H1 (cell line): ENCODE results near the gene GALT. TPM values are rescaled to one million over a fixed set of nuclear protein-coding genes. Genes with fewer than 3 reads are reported as not detected.

ENCODE experiments used
- CTCF ChIA-PET: fragments of 300-600 bp; sonication (Branson Sonifier 250); formaldehyde crosslinking; loops from one replicate; lab custom pipeline; 2021; ENCODE audit not compliant: partially characterized antibody; lab: Charles Lee
- POLR2A ChIA-PET: fragments of 300-600 bp; sonication (Branson Sonifier 250); formaldehyde crosslinking; loops from one replicate; lab custom pipeline; 2021; ENCODE audit warnings: inconsistent platforms; ENCODE audit not compliant: partially characterized antibody; lab: Charles Lee
- DNase-seq, 2 experiments: peaks; one replicate each; pipeline versions ENCODE4 v3.0.0 to v3.0.0-alpha.2; 2010 to 2022; ENCODE audit warnings: low spot score in 2 of 2, low read depth in 1 of 2, mixed read lengths in 1 of 2
- FAIRE-seq: peaks from 2 replicates; lab custom pipeline; 2011; peaks lifted over from hg19 to GRCh38; lab: Jason Lieb, UNC
- H2AFZ ChIP-seq: 2 replicates; pipeline ENCODE4 v1.8.1; 2012; ENCODE audit warnings: low read length, inconsistent platforms
- H2AK5ac ChIP-seq: 2 replicates; pipeline ENCODE4 v1.6.1; 2013; ENCODE audit warnings: low read depth, low read length
- H2BK120ac ChIP-seq: replicated peaks from 2 replicates; pipeline ENCODE3; 2013; ENCODE audit warnings: low read depth, low read length, inconsistent platforms
- H2BK12ac ChIP-seq: 2 replicates; pipeline ENCODE4 v1.6.1; 2013; ENCODE audit warnings: low read depth, low read length
- H2BK15ac ChIP-seq: 2 replicates; pipeline ENCODE4 v1.6.1; 2013; ENCODE audit warnings: low read length
- H2BK20ac ChIP-seq: 2 replicates; pipeline ENCODE4 v1.6.1; 2013; ENCODE audit warnings: low read length
- H2BK5ac ChIP-seq: 2 replicates; pipeline ENCODE4 v1.6.1; 2013; ENCODE audit warnings: low read depth, low read length
- H3K14ac ChIP-seq: 2 replicates; pipeline ENCODE4 v1.6.1; 2013; ENCODE audit warnings: inconsistent platforms; ENCODE audit not compliant: insufficient read length
- H3K18ac ChIP-seq: 2 replicates; pipeline ENCODE4 v1.6.1; 2013; ENCODE audit warnings: low read length; ENCODE audit errors: extremely low read depth
- H3K23ac ChIP-seq: 2 replicates; pipeline ENCODE4 v1.6.1; 2013; ENCODE audit warnings: inconsistent platforms; ENCODE audit not compliant: insufficient read length
- H3K23me2 ChIP-seq: 2 replicates; pipeline ENCODE4 v1.6.1; 2013; ENCODE audit warnings: low read depth, low read length
- H3K27ac ChIP-seq: 2 replicates; pipeline ENCODE4 v1.6.1; 2011; ENCODE audit warnings: low read depth, low read length, inconsistent platforms
- H3K27me3 ChIP-seq, 4 experiments: replicated peaks in 1 of 4; 1 replicate in 1 of 4; 2 replicates in 3 of 4; pipeline versions ENCODE4 v1.6.1 to v1.8.1; 2011 to 2013; ENCODE audit warnings: low read length in 3 of 4, mild to moderate bottlenecking in 3 of 4, inconsistent platforms in 2 of 4, mixed read lengths in 2 of 4, moderate library complexity in 1 of 4; ENCODE audit not compliant: control insufficient read depth in 3 of 4, insufficient read depth in 3 of 4; ENCODE audit errors: extremely low read depth in 1 of 4
- H3K36me3 ChIP-seq, 4 experiments: 2 replicates each; pipeline versions ENCODE4 v1.6.1 to v1.8.1; 2011 to 2013; ENCODE audit warnings: mild to moderate bottlenecking in 4 of 4, low read length in 3 of 4, moderate library complexity in 2 of 4, control low read depth in 1 of 4, inconsistent platforms in 1 of 4; ENCODE audit not compliant: insufficient read depth in 4 of 4, control insufficient read depth in 2 of 4
- H3K4ac ChIP-seq: replicated peaks from 2 replicates; pipeline ENCODE3; 2013; ENCODE audit warnings: low read length, low read depth, mixed read lengths, inconsistent platforms; ENCODE audit not compliant: insufficient read length
- H3K4me1 ChIP-seq, 4 experiments: replicated peaks in 1 of 4; 1 replicate in 1 of 4; 2 replicates in 3 of 4; pipeline versions ENCODE4 v1.6.1 to v1.8.1; 2011 to 2013; ENCODE audit warnings: low read length in 3 of 4, inconsistent platforms in 2 of 4, mixed read lengths in 1 of 4; ENCODE audit not compliant: insufficient read depth in 4 of 4, control insufficient read depth in 3 of 4
- H3K4me2 ChIP-seq, 2 experiments: 2 replicates each; pipeline versions ENCODE4 v1.6.1 to v1.8.1; 2011 to 2013; ENCODE audit warnings: low read depth in 2 of 2, low read length in 2 of 2, control low read depth in 1 of 2, inconsistent platforms in 1 of 2, mild to moderate bottlenecking in 1 of 2; ENCODE audit not compliant: insufficient read depth in 1 of 2
- H3K4me3 ChIP-seq, 4 experiments: fragments of 200-600, 300-600 bp in 1 of 4; sonication (generic), shearing (Covaris generic), sonication (Bioruptor Twin) in 1 of 4; 2 replicates each; pipeline versions ENCODE4 v1.5.1 to v1.8.1; 2011 to 2016; ENCODE audit warnings: low read length in 4 of 4, low read depth in 3 of 4, control low read depth in 2 of 4, inconsistent platforms in 2 of 4, mild to moderate bottlenecking in 2 of 4, mixed read lengths in 1 of 4, moderate library complexity in 1 of 4; ENCODE audit not compliant: insufficient read depth in 2 of 4; ENCODE audit errors: extremely low read depth in 1 of 4
- H3K56ac ChIP-seq: replicated peaks from 2 replicates; pipeline ENCODE3; 2013; ENCODE audit warnings: low read depth, mild to moderate bottlenecking, mixed read lengths, low read length, inconsistent platforms; ENCODE audit not compliant: insufficient read length
- H3K79me1 ChIP-seq: 2 replicates; pipeline ENCODE4 v1.6.1; 2013; ENCODE audit warnings: low read depth, low read length, control low read depth
- H3K79me2 ChIP-seq, 2 experiments: 2 replicates each; pipeline versions ENCODE4 v1.6.1 to v1.8.1; 2012 to 2013; ENCODE audit warnings: low read length in 2 of 2, mild to moderate bottlenecking in 2 of 2, inconsistent platforms in 1 of 2; ENCODE audit not compliant: insufficient read depth in 2 of 2, control insufficient read depth in 1 of 2
- H3K9ac ChIP-seq, 4 experiments: replicated peaks in 1 of 4; 1 replicate in 1 of 4; 2 replicates in 3 of 4; pipeline versions ENCODE4 v1.6.1 to v1.8.1; 2011 to 2013; ENCODE audit warnings: low read depth in 3 of 4, low read length in 3 of 4, control low read depth in 2 of 4, mild to moderate bottlenecking in 2 of 4, moderate library complexity in 2 of 4, inconsistent platforms in 1 of 4; ENCODE audit errors: extremely low read depth in 1 of 4
- H3K9me3 ChIP-seq, 2 experiments: 2 replicates each; pipeline versions ENCODE4 v1.6.1 to v1.8.1; 2012 to 2013; ENCODE audit warnings: mild to moderate bottlenecking in 2 of 2, moderate library complexity in 2 of 2, control low read depth in 1 of 2, inconsistent platforms in 1 of 2, low read depth in 1 of 2, low read length in 1 of 2, mixed read lengths in 1 of 2; ENCODE audit not compliant: insufficient read depth in 2 of 2
- H4K20me1 ChIP-seq, 2 experiments: replicated peaks in 1 of 2; 2 replicates each; pipeline versions ENCODE3 to v1.8.1; 2011 to 2013; ENCODE audit warnings: inconsistent platforms in 2 of 2, low read length in 2 of 2, mild to moderate bottlenecking in 1 of 2; ENCODE audit not compliant: insufficient read depth in 2 of 2, control insufficient read depth in 1 of 2
- H4K5ac ChIP-seq: 2 replicates; pipeline ENCODE4 v1.6.1; 2013; ENCODE audit warnings: low read length, low read depth, mixed read lengths, inconsistent platforms; ENCODE audit not compliant: insufficient read length
- H4K8ac ChIP-seq: 2 replicates; pipeline ENCODE4 v1.8.0; 2013; ENCODE audit warnings: mild to moderate bottlenecking, moderate library complexity, low read length, inconsistent platforms; ENCODE audit not compliant: insufficient read depth; ENCODE audit errors: extremely low read depth
- H4K91ac ChIP-seq: replicated peaks from 2 replicates; pipeline ENCODE3; 2013; ENCODE audit warnings: low read length, mixed read lengths, inconsistent platforms; ENCODE audit not compliant: insufficient read length
- CHD2 ChIP-seq: IDR thresholded peaks from 2 replicates; pipeline ENCODE4 v1.6.1; 2012; ENCODE audit warnings: low read length, improper control_type of control experiment
- CTCF ChIP-seq, 3 experiments: IDR thresholded peaks; 1 replicate in 2 of 3; 2 replicates in 1 of 3; pipeline versions ENCODE4 v1.5.1 to v1.6.1; 2011; ENCODE audit warnings: low read length in 3 of 3, mild to moderate bottlenecking in 3 of 3, inconsistent platforms in 2 of 3, low read depth in 1 of 3, moderate library complexity in 1 of 3; ENCODE audit not compliant: insufficient read depth in 1 of 3; ENCODE audit errors: control extremely low read depth in 1 of 3
- KDM1A ChIP-seq: fragments of 200-600, 300-600 bp; sonication (generic); IDR thresholded peaks from 2 replicates; pipeline ENCODE4 v1.7.1; 2016; ENCODE audit warnings: mild to moderate bottlenecking, low read length, borderline replicate concordance
- POU5F1 ChIP-seq: IDR thresholded peaks from 2 replicates; pipeline ENCODE4 v1.6.1; 2011; ENCODE audit warnings: low read depth, mild to moderate bottlenecking, low read length, moderate library complexity
- RAD21 ChIP-seq, 2 experiments: IDR thresholded peaks in 1 of 2; conservative IDR thresholded peaks in 1 of 2; 2 replicates each; pipeline ENCODE4 v1.6.1; 2011; ENCODE audit warnings: low read depth in 2 of 2, low read length in 2 of 2, improper control_type of control experiment in 1 of 2, inconsistent platforms in 1 of 2, mild to moderate bottlenecking in 1 of 2, moderate library complexity in 1 of 2
- RBBP5 ChIP-seq: IDR thresholded peaks from 2 replicates; pipeline ENCODE4 v1.7.1; 2012; ENCODE audit warnings: low read depth, mild to moderate bottlenecking, inconsistent platforms, low read length, moderate library complexity, borderline replicate concordance
- TAF1 ChIP-seq: IDR thresholded peaks from 2 replicates; pipeline ENCODE4 v1.6.1; 2011; ENCODE audit warnings: mild to moderate bottlenecking, low read depth, low read length
- WGBS, 2 experiments: shearing (Covaris generic) in 1 of 2; methylation state at CpG; one replicate each; pipeline versions ENCODE4 v1.1.6 to v1.1.7; 2013 to 2015; ENCODE audit warnings: low lambda C conversion rate in 2 of 2, mixed read lengths in 2 of 2, inconsistent platforms in 1 of 2, low coverage in 1 of 2, missing lambda C conversion rate in 1 of 2; ENCODE audit not compliant: insufficient replicate concordance in 2 of 2, insufficient coverage in 1 of 2, insufficient read length in 1 of 2; ENCODE audit errors: extremely low coverage in 1 of 2, missing lambda C conversion rate in 1 of 2; 5-methylcytosine and 5-hydroxymethylcytosine counted together
- polyA plus RNA-seq, 7 experiments: library from polyadenylated mRNA; depleted of rRNA in 3 of 7; stranded (reverse) in 5 of 7; unstranded in 2 of 7; fragments of >200 nt in 5 of 7; fragments of 200-250 nt in 2 of 7; gene quantifications; 1 replicate in 5 of 7; 2 replicates in 1 of 7; 4 replicates in 1 of 7; pipeline versions ENCODE4 v1.2.1 to v1.2.3, GENCODE V29; 2011 to 2013; ENCODE audit warnings: missing spikeins in 2 of 7, mixed read lengths in 2 of 7
- total RNA-seq: library from RNA; stranded (reverse); fragmentation: NEBNext Ultra II Directional; extraction: Animal tissue kit (Norgen Biotek cat#: 25700); gene quantifications from 2 replicates; pipeline ENCODE4 v1.2.1, GENCODE V29; 2021

Gene GALT
- total and polyA plus RNA-seq, 2 of the 8 experiments (the other 6 are each of a cell fraction or from before 2014, with no cell fraction given) = 21.9 to 50.6 TPM

GRCh38 chr9:34601937-34602573, 44.4 kb upstream of the GALT start:
- no peak overlapping the region for H3K4ac ChIP-seq
- FAIRE-seq (peak; percentile 62), DNase-seq (no peak)
- POLR2A ChIA-PET = no interaction called here
- H3K56ac ChIP-seq = no peak overlapping the region
- no peaks in the 10 kb centered on the region for H3K23me2 ChIP-seq
- no peaks in the 10 kb centered on the region for H3K9me3 ChIP-seq
- no peaks in the 10 kb centered on the region; a peak in 2 of 7 replicates for H3K27me3 ChIP-seq
- WGBS, 2 experiments = 49% methylated on average over 6 of the region's 6 CpGs; no CpG with 5 or more reads in 1 of the 2 experiments
- no peaks in the 10 kb centered on the region for H4K20me1 ChIP-seq
- CTCF ChIA-PET = interaction anchor here (0.7 to 16.9 kb wide), 32 partner anchors 9 to 270 kb away, joined by 3 to 401 read pairs (median 16); partner anchors contain the start of genes ARID3C, RPP25L and SIGMAR1
- no peak overlapping the region for H2BK15ac ChIP-seq
- H2BK20ac ChIP-seq = no peak overlapping the region
- no peak overlapping the region for H4K5ac ChIP-seq
- no peak overlapping the region for H4K91ac ChIP-seq
- peaks cover 0 to 5% (median 2%) of the 10 kb centered on the region in 4 experiments; a peak in 2 of 7 replicates for H3K4me1 ChIP-seq
- H3K36me3 ChIP-seq = no peaks in the 10 kb centered on the region
- H3K4me3 ChIP-seq = no peak overlapping the region
- no peak overlapping the region for H3K27ac ChIP-seq
- H2BK120ac ChIP-seq = no peak overlapping the region
- H3K23ac ChIP-seq = no peak overlapping the region
- no peaks in the 10 kb centered on the region for H3K79me2 ChIP-seq
- H3K18ac ChIP-seq = no peak overlapping the region
- H2AK5ac ChIP-seq = no peak overlapping the region
- no peak overlapping the region; a peak in 1 of 7 replicates for H3K9ac ChIP-seq
- H3K4me2 ChIP-seq = peak overlapping the region; percentile 1 to 5; a peak in 2 of 4 replicates
- H2AFZ ChIP-seq = no peak overlapping the region
- H2BK5ac ChIP-seq = no peak overlapping the region
- no peak overlapping the region for H4K8ac ChIP-seq
- no peaks in the 10 kb centered on the region for H3K79me1 ChIP-seq
- no peak overlapping the region for H2BK12ac ChIP-seq
- no peak overlapping the region for H3K14ac ChIP-seq
- TF ChIP-seq RBBP5 = 0 out of 2 replicates have a peak, but pooled peaks have one; percentile 32
- TF ChIP-seq CTCF (IDR thresholded peaks at IDR 0.05; ENCODE audit: control extremely low read depth in 1 of 3, insufficient read depth in 1 of 3, low read depth in 1 of 3, low read length in 3 of 3) = peak; percentile 2 to 33 (median 25); a peak in 2 of 4 replicates
- TF ChIP-seq CHD2 = no peak
- no peak; a peak in 1 of 4 replicates for TF ChIP-seq RAD21 (IDR thresholded peaks at IDR 0.05 in 1 of 2, conservative IDR thresholded peaks at IDR 0.05 in 1 of 2; ENCODE audit: low read depth in 2 of 2, low read length in 2 of 2)
- no peak for TF ChIP-seq KDM1A
- TF ChIP-seq TAF1 = no peak
- TF ChIP-seq POU5F1 = peak; percentile 65; the same call in 1 of the 2 replicates
